Prostate gland (tissue), 2 donors: ENCODE measurements around the gene POLR2H. TPM values are rescaled to one million over a fixed set of nuclear protein-coding genes. Genes with fewer than 3 reads are reported as not detected.

ENCODE experiments used
- DNase-seq: peaks from one replicate; pipeline ENCODE4 v3.0.0-alpha.2; 2019; ENCODE audit warnings: low spot score
- H3K27ac ChIP-seq, 2 donors: fragments of 200-600 bp; sonication (generic); 2 replicates each; pipeline ENCODE4 v1.5.1; 2017 to 2019
- H3K27me3 ChIP-seq: fragments of 200-600 bp; sonication (generic); replicated peaks from 2 replicates; pipeline ENCODE4 v1.5.1; 2019; ENCODE audit not compliant: insufficient read depth
- H3K36me3 ChIP-seq, 2 donors: fragments of 200-600 bp; sonication (generic); 1 replicate in 1 of 2; 2 replicates in 1 of 2; pipeline versions ENCODE4 v1.5.1 to v1.8.1; 2017 to 2019
- H3K4me1 ChIP-seq: fragments of 200-600 bp; sonication (generic); replicated peaks from 2 replicates; pipeline ENCODE4 v1.5.1; 2019
- H3K4me3 ChIP-seq, 2 donors: fragments of 200-600 bp; sonication (generic); 2 replicates each; pipeline ENCODE4 v1.5.1; 2017 to 2019
- H3K9me3 ChIP-seq: fragments of 200-600 bp; sonication (generic); 2 replicates; pipeline ENCODE4 v1.5.1; 2017
- CTCF ChIP-seq, 4 experiments: fragments of 200-600 bp in 2 of 4; fragments of 450-650 bp in 2 of 4; sonication (generic) in 2 of 4; IDR thresholded peaks; 1 replicate in 3 of 4; 2 replicates in 1 of 4; pipeline ENCODE4 v1.5.1; 2016 to 2019; ENCODE audit warnings: antibody characterized with exemption in 4 of 4, mild to moderate bottlenecking in 2 of 4, moderate library complexity in 2 of 4
- POLR2A ChIP-seq: fragments of 450-650 bp; IDR thresholded peaks from one replicate; pipeline ENCODE4 v1.6.1; 2016; ENCODE audit warnings: antibody characterized with exemption, mild to moderate bottlenecking
- POLR2AphosphoS5 ChIP-seq: sonication (generic); formaldehyde crosslinking; IDR thresholded peaks from one replicate; pipeline ENCODE4 v1.6.1; 2017; ENCODE audit warnings: antibody characterized with exemption
- WGBS: methylation state at CpG from one replicate; pipeline ENCODE4 v1.1.5; 2018; 5-methylcytosine and 5-hydroxymethylcytosine counted together
- intact Hi-C: fragments of 100-400 bp; cut with DNase I; formaldehyde crosslinking; loops from one replicate; pipeline ENCODE4 v1.14.2; 2022
- total RNA-seq, 2 donors: library from RNA; depleted of rRNA; stranded (reverse); fragments of >200 nt; gene quantifications; one replicate each; pipeline ENCODE4 v1.1.0, GENCODE V29; 2016

POLR2H gene
- total RNA-seq, 2 donors from 2014 or later = 62.7 to 89.2 TPM

- H3K27ac ChIP-seq = peak overlapping the region; percentile 94 to 97
- intact Hi-C loops = loop anchor here (5.0 kb wide), 2 partner anchors 44 to 64 kb away; partner anchors contain the start of gene PSMD2
- peak overlapping the region; percentile 64 to 71 for H3K4me3 ChIP-seq
- peaks cover 3% of the 10 kb centered on the region for H3K4me1 ChIP-seq
- peaks cover 0 to 6% of the 10 kb centered on the region in 2 donors for H3K36me3 ChIP-seq
- no peak for DNase-seq
- 3% methylated on average over 24 of the region's 24 CpGs for WGBS
- H3K9me3 ChIP-seq = no peaks in the 10 kb centered on the region
- no peaks in the 10 kb centered on the region for H3K27me3 ChIP-seq
- TF ChIP-seq CTCF (IDR thresholded peaks at IDR 0.05) (no peak), POLR2AphosphoS5 (no peak), POLR2A (no peak)
These were observed 480 bp upstream of the POLR2H start for GRCh38 chr3:184360929-184361531.

- Histone ChIP-seq H3K9me3 (no peaks in the 10 kb centered on the region), H3K36me3 (peaks cover 0 to 3% of the 10 kb centered on the region in 2 donors), H3K4me3 (peak overlapping the region; percentile 64 to 71), H3K4me1 (peaks cover 3% of the 10 kb centered on the region), H3K27ac (peak overlapping the region; percentile 94 to 97), H3K27me3 (no peaks in the 10 kb centered on the region)
- TF ChIP-seq POLR2A = peak; percentile 56
- no peak for TF ChIP-seq POLR2AphosphoS5
- peak; percentile 60 for DNase-seq
- WGBS = 1% methylated on average over 35 of the region's 38 CpGs
- intact Hi-C loops = loop anchor here (5.0 kb wide), 2 partner anchors 45 to 65 kb away; partner anchors contain the start of gene PSMD2
These were observed 590 bp downstream of the POLR2H start for GRCh38 chr3:184361932-184362667.

GRCh38 chr3:184362668-184363546 lies 1.4 kb downstream of the POLR2H start:
- Histone ChIP-seq H3K9me3 (no peaks in the 10 kb centered on the region), H3K36me3 (no peaks in the 10 kb centered on the region), H3K27ac (peak overlapping the region; percentile 94 to 97), H3K4me3 (peak overlapping the region; percentile 64 to 71), H3K27me3 (no peaks in the 10 kb centered on the region), H3K4me1 (peaks cover 3% of the 10 kb centered on the region)
- peak; percentile 81 for TF ChIP-seq POLR2A
- peak in 3 of 4 experiments; percentile 59 to 67 (median 66) for TF ChIP-seq CTCF (IDR thresholded peaks at IDR 0.05)
- TF ChIP-seq POLR2AphosphoS5 = peak; percentile 99
- WGBS = under 1% methylated on average over 67 of the region's 68 CpGs
- intact Hi-C loops = loop anchor here (5.0 kb wide), 2 partner anchors 46 to 66 kb away; partner anchors contain the start of gene PSMD2
- DNase-seq = peak; percentile 97

- intact Hi-C loops = no loop called here
These were observed 5.2 kb downstream of the POLR2H start for GRCh38 chr3:184366619-184367289.

More at GRCh38 chr3:184366619-184367289, 5.2 kb downstream of the POLR2H start:
- Histone ChIP-seq H3K27me3 (no peaks in the 10 kb centered on the region), H3K4me1 (peaks cover 6% of the 10 kb centered on the region), H3K9me3 (no peaks in the 10 kb centered on the region), H3K36me3 (no peaks in the 10 kb centered on the region), H3K4me3 (no peak overlapping the region), H3K27ac (no peak overlapping the region)
- WGBS = 90% methylated on average over 5 of the region's 5 CpGs
- DNase-seq = no peak
- TF ChIP-seq CTCF (IDR thresholded peaks at IDR 0.05) = no peak
- TF ChIP-seq POLR2A = no peak
